Spleen (tissue), 11 donors: Measurements from ENCODE around the gene RD3L. TPM values are rescaled to one million over a fixed set of nuclear protein-coding genes. Genes with fewer than 3 reads are reported as not detected.
"Not testable (repeated sequence)": the region's sequence is repeated elsewhere in the genome, so short reads cannot be mapped to it uniquely, and the experiment has no call there.

Experiments used
- DNase-seq: peaks from one replicate; pipeline ENCODE4 v3.0.0-alpha.2; 2020
- H3K27ac ChIP-seq, 8 donors: fragments of 200-600 bp; sonication (generic) in 7 of 8; 1 replicate in 4 of 8; 2 replicates in 4 of 8; pipeline versions ENCODE4 v1.5.0 to v1.8.0; 2016 to 2021; ENCODE audit warnings: inconsistent platforms in 4 of 8, mild to moderate bottlenecking in 4 of 8, moderate library complexity in 1 of 8
- H3K27me3 ChIP-seq, 7 donors: fragments of 200-600 bp; sonication (generic) in 6 of 7; replicated peaks in 1 of 7; 1 replicate in 4 of 7; 2 replicates in 3 of 7; pipeline versions ENCODE4 v1.5.0 to v1.8.0; 2016 to 2021; ENCODE audit warnings: inconsistent platforms in 3 of 7, mild to moderate bottlenecking in 1 of 7
- H3K36me3 ChIP-seq, 6 donors: fragments of 200-600 bp; sonication (generic) in 5 of 6; 1 replicate in 4 of 6; 2 replicates in 2 of 6; pipeline versions ENCODE4 v1.5.0 to v1.8.0; 2016 to 2021; ENCODE audit warnings: inconsistent platforms in 2 of 6
- H3K4me1 ChIP-seq, 6 donors: fragments of 200-600 bp; sonication (generic) in 5 of 6; 1 replicate in 3 of 6; 2 replicates in 3 of 6; pipeline versions ENCODE4 v1.5.0 to v1.8.0; 2016 to 2021; ENCODE audit warnings: inconsistent platforms in 3 of 6
- H3K4me3 ChIP-seq, 8 donors: fragments of 200-600 bp; sonication (generic) in 7 of 8; 1 replicate in 4 of 8; 2 replicates in 4 of 8; pipeline versions ENCODE4 v1.5.0 to v1.8.0; 2016 to 2021; ENCODE audit warnings: inconsistent platforms in 4 of 8, mild to moderate bottlenecking in 4 of 8, moderate library complexity in 2 of 8
- H3K9me3 ChIP-seq, 8 donors: fragments of 200-600 bp; sonication (generic) in 7 of 8; 1 replicate in 4 of 8; 2 replicates in 4 of 8; pipeline versions ENCODE4 v1.5.0 to v1.8.0; 2016 to 2021; ENCODE audit warnings: inconsistent platforms in 4 of 8
- POLR2A ChIP-seq, 3 donors: fragments of 450-650 bp; IDR thresholded peaks; one replicate each; pipeline ENCODE4 v1.5.1; 2017; ENCODE audit warnings: antibody characterized with exemption in 3 of 3, mild to moderate bottlenecking in 1 of 3
- POLR2AphosphoS5 ChIP-seq, 3 donors: sonication (generic); formaldehyde crosslinking; IDR thresholded peaks; one replicate each; pipeline ENCODE4 v1.5.1; 2017; ENCODE audit warnings: antibody characterized with exemption in 3 of 3
- WGBS, 5 donors: extraction: QIAGEN DNeasy Blood & Tissue Kit in 3 of 5; methylation state at CpG; one replicate each; pipeline versions ENCODE4 v1.1.5 to v1.1.7; 2013 to 2018; 5-methylcytosine and 5-hydroxymethylcytosine counted together
- intact Hi-C: fragments of 100-400 bp; cut with DNase I; formaldehyde crosslinking; loops from one replicate; pipeline ENCODE4 v1.15.0; 2023; ENCODE audit warnings: low total_unique reads
- polyA plus RNA-seq, 3 donors: library from polyadenylated mRNA; stranded (reverse); fragments of 200-250 nt; gene quantifications; one replicate each; pipeline ENCODE4 v1.2.1, GENCODE V29; 2013
- total RNA-seq, 7 donors: library from RNA; depleted of rRNA in 3 of 7; stranded (reverse); fragments of >200 nt in 3 of 7; fragmentation: NEBNext Ultra II Directional in 4 of 7; extraction: Animal tissue kit (Norgen Biotek cat#: 25700) in 4 of 7; gene quantifications; one replicate each; pipeline versions ENCODE4 v1.1.0 to v1.2.1, GENCODE V29; 2016 to 2021
- TF ChIP-seq, protein P1 (sequence below), 11 experiments: fragments of 200-600 bp in 7 of 11; fragments of 450-650 bp in 4 of 11; sonication (generic) in 4 of 11; IDR thresholded peaks in 8 of 11; conservative IDR thresholded peaks in 3 of 11; 1 replicate in 7 of 11; 2 replicates in 4 of 11; pipeline versions ENCODE4 v1.4.0 to v1.8.0; 2016 to 2021; ENCODE audit warnings: antibody characterized with exemption in 11 of 11, inconsistent platforms in 4 of 11, mild to moderate bottlenecking in 1 of 11
- donor health status: healthy with polysubstance abuse.
- donor health status: DM: no; HTN: no; CAD: no; lungs with moderate emphysema.
- donor health status: DM: no; HTN: no; CAD: no.
- donor health status: Bipolar disorder and iron deficiency.
- donor health status: healthy.
- donor health status: DM: no; HTN: no; CAD: no.
- donor health status: DM: yes; HTN: yes; CAD: no.

RD3L gene
- total and polyA plus RNA-seq, 10 donors = not detected

GRCh38 chr14:103980623-103981238 lies 38.4 kb upstream of the RD3L start:
- H3K27ac ChIP-seq, DNase-seq, H3K27me3 ChIP-seq, H3K4me1 ChIP-seq, intact Hi-C loops, H3K36me3 ChIP-seq, H3K4me3 ChIP-seq, H3K9me3 ChIP-seq: not testable (repeated sequence)
- 49 to 70% (median 56%) methylated on average over 13 to 14 of the region's 14 CpGs for WGBS, 5 donors
- TF ChIP-seq, protein P1, sequence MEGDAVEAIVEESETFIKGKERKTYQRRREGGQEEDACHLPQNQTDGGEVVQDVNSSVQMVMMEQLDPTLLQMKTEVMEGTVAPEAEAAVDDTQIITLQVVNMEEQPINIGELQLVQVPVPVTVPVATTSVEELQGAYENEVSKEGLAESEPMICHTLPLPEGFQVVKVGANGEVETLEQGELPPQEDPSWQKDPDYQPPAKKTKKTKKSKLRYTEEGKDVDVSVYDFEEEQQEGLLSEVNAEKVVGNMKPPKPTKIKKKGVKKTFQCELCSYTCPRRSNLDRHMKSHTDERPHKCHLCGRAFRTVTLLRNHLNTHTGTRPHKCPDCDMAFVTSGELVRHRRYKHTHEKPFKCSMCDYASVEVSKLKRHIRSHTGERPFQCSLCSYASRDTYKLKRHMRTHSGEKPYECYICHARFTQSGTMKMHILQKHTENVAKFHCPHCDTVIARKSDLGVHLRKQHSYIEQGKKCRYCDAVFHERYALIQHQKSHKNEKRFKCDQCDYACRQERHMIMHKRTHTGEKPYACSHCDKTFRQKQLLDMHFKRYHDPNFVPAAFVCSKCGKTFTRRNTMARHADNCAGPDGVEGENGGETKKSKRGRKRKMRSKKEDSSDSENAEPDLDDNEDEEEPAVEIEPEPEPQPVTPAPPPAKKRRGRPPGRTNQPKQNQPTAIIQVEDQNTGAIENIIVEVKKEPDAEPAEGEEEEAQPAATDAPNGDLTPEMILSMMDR (IDR thresholded peaks at IDR 0.05 in 8 of 11, conservative IDR thresholded peaks at IDR 0.05 in 3 of 11) = peak; percentile 33 to 76 (median 67)

- TF ChIP-seq POLR2AphosphoS5 (IDR thresholded peaks at IDR 0.05) (no peak), POLR2A (IDR thresholded peaks at IDR 0.05) (no peak)
- TF ChIP-seq, protein P1 (IDR thresholded peaks at IDR 0.05 in 8 of 11, conservative IDR thresholded peaks at IDR 0.05 in 3 of 11) = no peak
- 68 to 80% (median 79%) methylated on average over 2 of the region's 2 CpGs for WGBS, 5 donors
- no peaks in the 10 kb centered on the region for H3K9me3 ChIP-seq
- no peaks in the 10 kb centered on the region for H3K4me1 ChIP-seq
- peaks cover 0 to 9% (median 0%) of the 10 kb centered on the region in 6 donors for H3K36me3 ChIP-seq
- no peaks in the 10 kb centered on the region for H3K27me3 ChIP-seq
- DNase-seq = no peak
- H3K4me3 ChIP-seq = no peak overlapping the region
- H3K27ac ChIP-seq = no peak overlapping the region
- intact Hi-C loops = no loop called here
Observed at GRCh38 chr14:103974575-103974974, 32.2 kb upstream of the RD3L start.

DNA sequence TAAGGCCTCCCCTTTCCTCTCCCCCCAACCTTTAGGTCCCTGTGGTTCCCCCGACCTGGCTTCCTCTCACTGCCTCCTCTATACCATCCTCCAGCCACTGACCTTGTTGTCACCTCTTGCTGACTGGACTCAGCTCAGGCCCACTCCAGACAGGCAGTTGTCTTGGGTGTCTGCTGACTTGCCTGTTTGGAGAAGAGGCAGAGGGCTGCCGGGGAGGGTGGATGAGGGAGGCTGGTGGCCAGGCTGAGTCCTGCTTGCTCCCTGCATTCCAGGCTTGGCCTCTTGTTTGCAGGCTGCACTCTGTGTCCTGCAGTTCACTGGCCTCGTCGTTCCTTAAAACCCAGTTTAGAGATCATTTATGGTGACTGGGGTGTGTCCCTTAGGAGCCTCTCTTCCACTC lies 31.0 kb upstream of the RD3L start:
- intact Hi-C loops = no loop called here
- Histone ChIP-seq H3K4me1 (no peaks in the 10 kb centered on the region), H3K27me3 (no peaks in the 10 kb centered on the region), H3K4me3 (no peak overlapping the region), H3K27ac (no peak overlapping the region), H3K36me3 (peaks cover 0 to 9% (median 0%) of the 10 kb centered on the region in 6 donors), H3K9me3 (no peaks in the 10 kb centered on the region)
- DNase-seq = no peak
- WGBS, 5 donors = 57 to 77% (median 66%) methylated on average over 4 of the region's 4 CpGs
- TF ChIP-seq POLR2AphosphoS5 (IDR thresholded peaks at IDR 0.05) (no peak), POLR2A (IDR thresholded peaks at IDR 0.05) (no peak)
- TF ChIP-seq, protein P1 (IDR thresholded peaks at IDR 0.05 in 8 of 11, conservative IDR thresholded peaks at IDR 0.05 in 3 of 11) = no peak

DNA sequence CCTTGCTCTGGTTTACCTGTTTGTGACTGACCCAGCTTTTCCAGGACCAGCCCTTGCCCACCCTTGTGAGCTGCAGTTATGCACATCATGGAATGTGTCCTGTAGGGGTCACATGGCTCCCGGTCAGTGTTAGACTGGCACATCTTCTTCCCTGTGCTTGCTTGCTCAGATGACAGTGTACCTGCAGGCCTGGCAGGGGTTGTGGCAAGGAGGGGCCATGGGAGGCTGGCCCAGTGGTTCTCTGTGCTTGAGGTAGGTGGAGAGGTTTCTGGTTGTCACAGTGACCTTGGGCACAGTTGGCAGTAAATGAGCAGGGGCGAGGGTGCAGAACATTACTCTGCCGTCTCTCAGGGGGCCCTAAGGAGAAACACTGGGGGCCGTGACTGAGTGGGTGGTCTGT lies 27.6 kb upstream of the RD3L start:
- Histone ChIP-seq H3K27ac (no peak overlapping the region), H3K9me3 (no peaks in the 10 kb centered on the region), H3K27me3 (peaks cover 0 to 8% (median 0%) of the 10 kb centered on the region in 7 donors), H3K36me3 (peaks cover 0 to 3% (median 0%) of the 10 kb centered on the region in 6 donors), H3K4me3 (no peak overlapping the region), H3K4me1 (no peaks in the 10 kb centered on the region)
- no peak for DNase-seq
- intact Hi-C loops = no loop called here
- 71 to 84% (median 75%) methylated on average over 4 of the region's 4 CpGs for WGBS, 5 donors
- TF ChIP-seq, protein P1 (IDR thresholded peaks at IDR 0.05 in 8 of 11, conservative IDR thresholded peaks at IDR 0.05 in 3 of 11) = no peak
- TF ChIP-seq POLR2AphosphoS5 (IDR thresholded peaks at IDR 0.05) (no peak), POLR2A (IDR thresholded peaks at IDR 0.05) (no peak)
